H1 (cell line): ENCODE data around the gene PPP1R14C. TPM values are rescaled to one million over a fixed set of nuclear protein-coding genes. Genes with fewer than 3 reads are reported as not detected.

Source experiments
- CTCF ChIA-PET: fragments of 300-600 bp; sonication (Branson Sonifier 250); formaldehyde crosslinking; loops from one replicate; lab custom pipeline; 2021; ENCODE audit not compliant: partially characterized antibody; lab: Charles Lee
- POLR2A ChIA-PET: fragments of 300-600 bp; sonication (Branson Sonifier 250); formaldehyde crosslinking; loops from one replicate; lab custom pipeline; 2021; ENCODE audit warnings: inconsistent platforms; ENCODE audit not compliant: partially characterized antibody; lab: Charles Lee
- DNase-seq, 2 experiments: peaks; one replicate each; pipeline versions ENCODE4 v3.0.0 to v3.0.0-alpha.2; 2010 to 2022; ENCODE audit warnings: low spot score in 2 of 2, low read depth in 1 of 2, mixed read lengths in 1 of 2
- FAIRE-seq: peaks from 2 replicates; lab custom pipeline; 2011; peaks lifted over from hg19 to GRCh38; lab: Jason Lieb, UNC
- H2AFZ ChIP-seq: 2 replicates; pipeline ENCODE4 v1.8.1; 2012; ENCODE audit warnings: low read length, inconsistent platforms
- H2AK5ac ChIP-seq: 2 replicates; pipeline ENCODE4 v1.6.1; 2013; ENCODE audit warnings: low read depth, low read length
- H2BK120ac ChIP-seq: replicated peaks from 2 replicates; pipeline ENCODE3; 2013; ENCODE audit warnings: low read depth, low read length, inconsistent platforms
- H2BK12ac ChIP-seq: 2 replicates; pipeline ENCODE4 v1.6.1; 2013; ENCODE audit warnings: low read depth, low read length
- H2BK15ac ChIP-seq: 2 replicates; pipeline ENCODE4 v1.6.1; 2013; ENCODE audit warnings: low read length
- H2BK20ac ChIP-seq: 2 replicates; pipeline ENCODE4 v1.6.1; 2013; ENCODE audit warnings: low read length
- H2BK5ac ChIP-seq: 2 replicates; pipeline ENCODE4 v1.6.1; 2013; ENCODE audit warnings: low read depth, low read length
- H3K14ac ChIP-seq: 2 replicates; pipeline ENCODE4 v1.6.1; 2013; ENCODE audit warnings: inconsistent platforms; ENCODE audit not compliant: insufficient read length
- H3K18ac ChIP-seq: 2 replicates; pipeline ENCODE4 v1.6.1; 2013; ENCODE audit warnings: low read length; ENCODE audit errors: extremely low read depth
- H3K23ac ChIP-seq: 2 replicates; pipeline ENCODE4 v1.6.1; 2013; ENCODE audit warnings: inconsistent platforms; ENCODE audit not compliant: insufficient read length
- H3K23me2 ChIP-seq: 2 replicates; pipeline ENCODE4 v1.6.1; 2013; ENCODE audit warnings: low read depth, low read length
- H3K27ac ChIP-seq: 2 replicates; pipeline ENCODE4 v1.6.1; 2011; ENCODE audit warnings: low read depth, low read length, inconsistent platforms
- H3K27me3 ChIP-seq, 4 experiments: replicated peaks in 1 of 4; 1 replicate in 1 of 4; 2 replicates in 3 of 4; pipeline versions ENCODE4 v1.6.1 to v1.8.1; 2011 to 2013; ENCODE audit warnings: low read length in 3 of 4, mild to moderate bottlenecking in 3 of 4, inconsistent platforms in 2 of 4, mixed read lengths in 2 of 4, moderate library complexity in 1 of 4; ENCODE audit not compliant: control insufficient read depth in 3 of 4, insufficient read depth in 3 of 4; ENCODE audit errors: extremely low read depth in 1 of 4
- H3K36me3 ChIP-seq, 4 experiments: 2 replicates each; pipeline versions ENCODE4 v1.6.1 to v1.8.1; 2011 to 2013; ENCODE audit warnings: mild to moderate bottlenecking in 4 of 4, low read length in 3 of 4, moderate library complexity in 2 of 4, control low read depth in 1 of 4, inconsistent platforms in 1 of 4; ENCODE audit not compliant: insufficient read depth in 4 of 4, control insufficient read depth in 2 of 4
- H3K4ac ChIP-seq: replicated peaks from 2 replicates; pipeline ENCODE3; 2013; ENCODE audit warnings: low read length, low read depth, mixed read lengths, inconsistent platforms; ENCODE audit not compliant: insufficient read length
- H3K4me1 ChIP-seq, 4 experiments: replicated peaks in 1 of 4; 1 replicate in 1 of 4; 2 replicates in 3 of 4; pipeline versions ENCODE4 v1.6.1 to v1.8.1; 2011 to 2013; ENCODE audit warnings: low read length in 3 of 4, inconsistent platforms in 2 of 4, mixed read lengths in 1 of 4; ENCODE audit not compliant: insufficient read depth in 4 of 4, control insufficient read depth in 3 of 4
- H3K4me2 ChIP-seq, 2 experiments: 2 replicates each; pipeline versions ENCODE4 v1.6.1 to v1.8.1; 2011 to 2013; ENCODE audit warnings: low read depth in 2 of 2, low read length in 2 of 2, control low read depth in 1 of 2, inconsistent platforms in 1 of 2, mild to moderate bottlenecking in 1 of 2; ENCODE audit not compliant: insufficient read depth in 1 of 2
- H3K4me3 ChIP-seq, 4 experiments: fragments of 200-600, 300-600 bp in 1 of 4; sonication (generic), shearing (Covaris generic), sonication (Bioruptor Twin) in 1 of 4; 2 replicates each; pipeline versions ENCODE4 v1.5.1 to v1.8.1; 2011 to 2016; ENCODE audit warnings: low read length in 4 of 4, low read depth in 3 of 4, control low read depth in 2 of 4, inconsistent platforms in 2 of 4, mild to moderate bottlenecking in 2 of 4, mixed read lengths in 1 of 4, moderate library complexity in 1 of 4; ENCODE audit not compliant: insufficient read depth in 2 of 4; ENCODE audit errors: extremely low read depth in 1 of 4
- H3K56ac ChIP-seq: replicated peaks from 2 replicates; pipeline ENCODE3; 2013; ENCODE audit warnings: low read depth, mild to moderate bottlenecking, mixed read lengths, low read length, inconsistent platforms; ENCODE audit not compliant: insufficient read length
- H3K79me1 ChIP-seq: 2 replicates; pipeline ENCODE4 v1.6.1; 2013; ENCODE audit warnings: low read depth, low read length, control low read depth
- H3K79me2 ChIP-seq, 2 experiments: 2 replicates each; pipeline versions ENCODE4 v1.6.1 to v1.8.1; 2012 to 2013; ENCODE audit warnings: low read length in 2 of 2, mild to moderate bottlenecking in 2 of 2, inconsistent platforms in 1 of 2; ENCODE audit not compliant: insufficient read depth in 2 of 2, control insufficient read depth in 1 of 2
- H3K9ac ChIP-seq, 4 experiments: replicated peaks in 1 of 4; 1 replicate in 1 of 4; 2 replicates in 3 of 4; pipeline versions ENCODE4 v1.6.1 to v1.8.1; 2011 to 2013; ENCODE audit warnings: low read depth in 3 of 4, low read length in 3 of 4, control low read depth in 2 of 4, mild to moderate bottlenecking in 2 of 4, moderate library complexity in 2 of 4, inconsistent platforms in 1 of 4; ENCODE audit errors: extremely low read depth in 1 of 4
- H3K9me3 ChIP-seq, 2 experiments: 2 replicates each; pipeline versions ENCODE4 v1.6.1 to v1.8.1; 2012 to 2013; ENCODE audit warnings: mild to moderate bottlenecking in 2 of 2, moderate library complexity in 2 of 2, control low read depth in 1 of 2, inconsistent platforms in 1 of 2, low read depth in 1 of 2, low read length in 1 of 2, mixed read lengths in 1 of 2; ENCODE audit not compliant: insufficient read depth in 2 of 2
- H4K20me1 ChIP-seq, 2 experiments: replicated peaks in 1 of 2; 2 replicates each; pipeline versions ENCODE3 to v1.8.1; 2011 to 2013; ENCODE audit warnings: inconsistent platforms in 2 of 2, low read length in 2 of 2, mild to moderate bottlenecking in 1 of 2; ENCODE audit not compliant: insufficient read depth in 2 of 2, control insufficient read depth in 1 of 2
- H4K5ac ChIP-seq: 2 replicates; pipeline ENCODE4 v1.6.1; 2013; ENCODE audit warnings: low read length, low read depth, mixed read lengths, inconsistent platforms; ENCODE audit not compliant: insufficient read length
- H4K8ac ChIP-seq: 2 replicates; pipeline ENCODE4 v1.8.0; 2013; ENCODE audit warnings: mild to moderate bottlenecking, moderate library complexity, low read length, inconsistent platforms; ENCODE audit not compliant: insufficient read depth; ENCODE audit errors: extremely low read depth
- H4K91ac ChIP-seq: replicated peaks from 2 replicates; pipeline ENCODE3; 2013; ENCODE audit warnings: low read length, mixed read lengths, inconsistent platforms; ENCODE audit not compliant: insufficient read length
- GABPA ChIP-seq: IDR thresholded peaks from 2 replicates; pipeline ENCODE4 v1.6.1; 2011; ENCODE audit warnings: mild to moderate bottlenecking, low read length, moderate library complexity, borderline replicate concordance; ENCODE audit not compliant: insufficient read depth
- POLR2AphosphoS5 ChIP-seq: IDR thresholded peaks from 2 replicates; pipeline ENCODE4 v1.6.1; 2011; ENCODE audit warnings: low read depth, low read length
- SIN3A ChIP-seq, 2 experiments: IDR thresholded peaks in 1 of 2; conservative IDR thresholded peaks in 1 of 2; 2 replicates each; pipeline ENCODE4 v1.6.1; 2011 to 2012; ENCODE audit warnings: low read length in 2 of 2, improper control_type of control experiment in 1 of 2, low read depth in 1 of 2, mild to moderate bottlenecking in 1 of 2
- WGBS, 2 experiments: shearing (Covaris generic) in 1 of 2; methylation state at CpG; one replicate each; pipeline versions ENCODE4 v1.1.6 to v1.1.7; 2013 to 2015; ENCODE audit warnings: low lambda C conversion rate in 2 of 2, mixed read lengths in 2 of 2, inconsistent platforms in 1 of 2, low coverage in 1 of 2, missing lambda C conversion rate in 1 of 2; ENCODE audit not compliant: insufficient replicate concordance in 2 of 2, insufficient coverage in 1 of 2, insufficient read length in 1 of 2; ENCODE audit errors: extremely low coverage in 1 of 2, missing lambda C conversion rate in 1 of 2; 5-methylcytosine and 5-hydroxymethylcytosine counted together
- polyA plus RNA-seq, 7 experiments: library from polyadenylated mRNA; depleted of rRNA in 3 of 7; stranded (reverse) in 5 of 7; unstranded in 2 of 7; fragments of >200 nt in 5 of 7; fragments of 200-250 nt in 2 of 7; gene quantifications; 1 replicate in 5 of 7; 2 replicates in 1 of 7; 4 replicates in 1 of 7; pipeline versions ENCODE4 v1.2.1 to v1.2.3, GENCODE V29; 2011 to 2013; ENCODE audit warnings: missing spikeins in 2 of 7, mixed read lengths in 2 of 7
- total RNA-seq: library from RNA; stranded (reverse); fragmentation: NEBNext Ultra II Directional; extraction: Animal tissue kit (Norgen Biotek cat#: 25700); gene quantifications from 2 replicates; pipeline ENCODE4 v1.2.1, GENCODE V29; 2021

The PPP1R14C gene
- total and polyA plus RNA-seq, 2 of the 8 experiments (the other 6 are each of a cell fraction or from before 2014, with no cell fraction given) = 0.30 to 0.61 TPM

GRCh38 chr6:150227281-150227680 lies 84.4 kb downstream of the PPP1R14C start:
- ChIA-PET POLR2A (no interaction called here), CTCF (interaction anchor here (0.5 to 1.6 kb wide), 5 partner anchors 11 to 554 kb away, joined by 3 to 4 read pairs (median 4); no protein-coding TSS in a partner anchor)
- H3K4ac ChIP-seq = no peak overlapping the region
- no peak overlapping the region for H2BK12ac ChIP-seq
- H3K27me3 ChIP-seq = peaks cover 0 to 18% (median 16%) of the 10 kb centered on the region in 4 experiments; a peak in 4 of 7 replicates
- no peak overlapping the region for H2BK5ac ChIP-seq
- no peaks in the 10 kb centered on the region for H3K79me2 ChIP-seq
- H4K91ac ChIP-seq = no peak overlapping the region
- no peak overlapping the region for H4K8ac ChIP-seq
- H3K14ac ChIP-seq = no peak overlapping the region
- DNase-seq = no peak
- no peak overlapping the region for H2AK5ac ChIP-seq
- no peaks in the 10 kb centered on the region for H3K9me3 ChIP-seq
- H3K18ac ChIP-seq = no peak overlapping the region
- H3K79me1 ChIP-seq = no peaks in the 10 kb centered on the region
- H2BK120ac ChIP-seq = no peak overlapping the region
- H4K20me1 ChIP-seq = no peaks in the 10 kb centered on the region
- 62% methylated on average over 3 of the region's 3 CpGs; no CpG with 5 or more reads in 1 of the 2 experiments for WGBS, 2 experiments
- no peak overlapping the region for H3K9ac ChIP-seq
- H2BK15ac ChIP-seq = no peak overlapping the region
- no peak overlapping the region for H3K27ac ChIP-seq
- peaks cover 0 to 3% (median 0%) of the 10 kb centered on the region in 4 experiments; a peak in 4 of 7 replicates for H3K4me1 ChIP-seq
- H2AFZ ChIP-seq = no peak overlapping the region
- H3K36me3 ChIP-seq = no peaks in the 10 kb centered on the region
- FAIRE-seq = peak; percentile 76
- H3K23me2 ChIP-seq = no peaks in the 10 kb centered on the region
- H3K4me2 ChIP-seq = no peak overlapping the region
- no peak overlapping the region for H4K5ac ChIP-seq
- H2BK20ac ChIP-seq = no peak overlapping the region
- no peak overlapping the region for H3K23ac ChIP-seq
- TF ChIP-seq GABPA (no peak), SIN3A (conservative IDR thresholded peaks at IDR 0.05 in 1 of 2, IDR thresholded peaks at IDR 0.05 in 1 of 2; ENCODE audit: low read depth in 1 of 2, low read length in 2 of 2) (0 out of 4 replicates have a peak, but pooled peaks of 1 of the 2 experiments have one; percentile 29), POLR2AphosphoS5 (peak; percentile 59; the same call in 1 of the 2 replicates)
- no peak overlapping the region for H3K4me3 ChIP-seq
- no peak overlapping the region for H3K56ac ChIP-seq
